Endothelial cell of hepatic sinusoid (primary cell): ENCODE data around the gene ANKS1A.
"Not testable (repeated sequence)": the region's sequence is repeated elsewhere in the genome, so short reads cannot be mapped to it uniquely, and the experiment has no call there.

ENCODE experiments used
- in situ Hi-C: cut with HindIII; loops from 2 replicates; pipeline ENCODE4 v1.10.0; 2017; ENCODE audit warnings: low sequenced_read_pairs

The ANKS1A gene

GRCh38 chr6:34888874-34889555 is at the start of gene ANKS1A:
TSS of gene ANKS1A (plus strand) at chr6:34889255. CDS start at chr6:34889403, 148 bp downstream.
- in situ Hi-C loops: no loop called here

GRCh38 chr6:34839666-34840352 is 49.2 kb upstream of the ANKS1A start:
- in situ Hi-C loops: no loop called here

GRCh38 chr6:34849066-34849465 is 40.0 kb upstream of the ANKS1A start:
- in situ Hi-C loops: not testable (repeated sequence)

GRCh38 chr6:34851361-34851760 is 37.7 kb upstream of the ANKS1A start:
- in situ Hi-C loops: no loop called here

- in situ Hi-C loops: no loop called here
These were observed 36.5 kb upstream of the ANKS1A start for GRCh38 chr6:34852406-34853085.

GRCh38 chr6:34855463-34855862 is 33.6 kb upstream of the ANKS1A start:
- in situ Hi-C loops: loop anchor here (5.0 kb wide), 1 partner anchor 43 kb away; no protein-coding TSS in a partner anchor

GRCh38 chr6:34858681-34859080 is 30.4 kb upstream of the ANKS1A start:
- in situ Hi-C loops: loop anchor here (5.0 kb wide), 1 partner anchor 46 kb away; no protein-coding TSS in a partner anchor

- in situ Hi-C loops: loop anchor here (5.0 kb wide), 1 partner anchor 48 kb away; no protein-coding TSS in a partner anchor
These were observed 29.1 kb upstream of the ANKS1A start for GRCh38 chr6:34859951-34860350.

- in situ Hi-C loops: no loop called here
These were observed 28.3 kb upstream of the ANKS1A start for GRCh38 chr6:34860776-34861175.

- in situ Hi-C loops: no loop called here
These were observed 25.0 kb upstream of the ANKS1A start for GRCh38 chr6:34864007-34864406.

- in situ Hi-C loops: no loop called here
These were observed 23.9 kb upstream of the ANKS1A start for GRCh38 chr6:34865107-34865506.

GRCh38 chr6:34866509-34866908 is 22.5 kb upstream of the ANKS1A start:
- in situ Hi-C loops: no loop called here

- in situ Hi-C loops: no loop called here
These were observed 21.6 kb upstream of the ANKS1A start for GRCh38 chr6:34867484-34867883.

GRCh38 chr6:34871853-34872252 is 17.2 kb upstream of the ANKS1A start:
- in situ Hi-C loops: no loop called here

GRCh38 chr6:34872332-34872731 is 16.7 kb upstream of the ANKS1A start:
- in situ Hi-C loops: no loop called here

- in situ Hi-C loops: no loop called here
These were observed 13.5 kb upstream of the ANKS1A start for GRCh38 chr6:34875292-34876213.

- in situ Hi-C loops: no loop called here
These were observed 12.6 kb upstream of the ANKS1A start for GRCh38 chr6:34876472-34876871.

GRCh38 chr6:34877259-34877658 is 11.8 kb upstream of the ANKS1A start:
- in situ Hi-C loops: no loop called here

GRCh38 chr6:34877869-34878485 is 11.1 kb upstream of the ANKS1A start:
- in situ Hi-C loops: no loop called here

- in situ Hi-C loops: not testable (repeated sequence)
These were observed 5.0 kb upstream of the ANKS1A start for GRCh38 chr6:34884073-34884472.
